GM19395 (cell line): ENCODE data around the gene METTL25B.
"Not testable (repeated sequence)": the region's sequence is repeated elsewhere in the genome, so short reads cannot be mapped to it uniquely, and the experiment has no call there.

ENCODE experiments used
- ATAC-seq: cut with Tn5 transposase; IDR thresholded peaks from one replicate; pipeline ENCODE4 v1.9.1; 2021; ENCODE audit warnings: mild to moderate bottlenecking, moderate library complexity; ENCODE audit not compliant: unreplicated experiment

METTL25B gene

DNA sequence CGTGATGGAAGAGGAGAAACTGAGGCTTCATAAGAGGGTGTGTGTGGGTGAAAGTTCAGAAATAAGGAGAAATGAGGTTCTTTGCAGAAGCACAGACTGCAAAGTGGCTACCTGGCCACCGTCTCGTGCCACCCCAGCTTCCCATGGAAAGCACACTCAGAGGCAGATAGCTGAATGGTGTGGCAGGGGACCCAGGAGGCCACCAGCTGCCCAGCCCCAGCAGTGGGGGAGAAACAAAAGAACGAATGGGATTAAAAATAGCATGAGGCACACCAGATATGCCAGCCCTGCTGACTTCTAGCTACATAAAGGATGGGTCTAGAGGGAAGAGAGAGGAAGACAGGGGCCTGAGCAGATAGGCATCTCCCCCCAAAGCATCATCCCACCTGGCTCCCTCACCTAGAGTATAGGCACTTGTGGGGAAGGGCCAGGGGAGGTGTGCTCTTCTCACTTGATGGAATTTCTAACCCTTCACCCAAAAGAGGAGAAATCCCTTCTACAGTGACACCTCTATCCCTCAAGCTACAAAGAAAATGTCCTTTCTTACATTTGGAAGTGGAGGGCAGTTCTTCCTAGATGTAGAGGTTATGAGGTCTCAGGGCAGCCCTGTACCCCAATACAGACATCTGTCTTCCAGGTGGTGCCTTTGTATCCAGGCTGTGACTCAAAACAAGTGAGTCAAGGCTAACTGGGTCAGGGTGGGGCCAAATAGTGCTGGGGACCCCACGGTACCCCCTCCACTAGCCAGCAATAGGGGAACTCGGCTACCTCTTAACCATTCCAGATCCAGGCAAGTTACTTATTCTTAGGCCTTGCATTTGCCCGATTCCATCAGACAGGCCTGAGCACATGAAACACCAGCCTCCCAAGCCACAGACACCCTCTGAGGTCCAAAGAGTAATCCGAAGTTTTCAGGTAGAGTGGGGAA is 19.7 kb downstream of the METTL25B start:
- ATAC-seq, result no peak

DNA sequence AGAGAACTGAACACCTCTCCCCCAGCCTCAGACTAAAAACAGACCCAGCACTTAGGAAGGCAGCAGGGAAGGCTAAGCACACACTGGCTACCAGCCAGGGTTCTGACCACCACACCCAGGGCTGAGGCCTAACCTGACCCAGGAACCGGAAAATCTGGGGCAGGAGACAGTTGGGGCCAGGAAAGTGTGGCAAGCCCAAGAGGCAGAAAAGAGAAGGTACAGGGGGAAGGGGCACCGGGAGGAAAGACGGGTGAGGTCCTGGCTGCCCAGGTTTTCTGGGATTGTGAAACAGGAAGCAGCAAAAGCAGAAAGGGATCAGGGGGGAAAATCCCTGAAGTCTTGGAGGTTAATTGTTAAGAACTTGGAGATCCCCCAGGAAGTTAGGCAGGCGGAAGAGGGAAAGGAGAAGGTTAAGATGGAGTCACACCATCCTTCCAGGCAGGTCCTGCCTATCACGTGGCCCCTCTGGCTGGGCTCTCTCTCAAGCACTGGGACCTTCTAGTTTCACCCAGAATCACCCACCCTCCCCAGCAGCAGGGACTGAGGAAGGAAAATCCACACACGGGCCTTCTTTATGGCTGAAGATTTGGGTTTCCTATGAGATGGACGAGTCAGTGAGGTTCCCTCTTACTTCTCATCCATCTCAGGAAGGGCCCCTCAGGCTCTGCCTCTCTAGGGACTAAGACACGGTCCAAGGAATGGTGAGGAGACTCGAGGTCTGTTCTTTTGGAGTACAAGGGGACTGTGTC is 20.6 kb downstream of the METTL25B start:
- ATAC-seq, result no peak

DNA sequence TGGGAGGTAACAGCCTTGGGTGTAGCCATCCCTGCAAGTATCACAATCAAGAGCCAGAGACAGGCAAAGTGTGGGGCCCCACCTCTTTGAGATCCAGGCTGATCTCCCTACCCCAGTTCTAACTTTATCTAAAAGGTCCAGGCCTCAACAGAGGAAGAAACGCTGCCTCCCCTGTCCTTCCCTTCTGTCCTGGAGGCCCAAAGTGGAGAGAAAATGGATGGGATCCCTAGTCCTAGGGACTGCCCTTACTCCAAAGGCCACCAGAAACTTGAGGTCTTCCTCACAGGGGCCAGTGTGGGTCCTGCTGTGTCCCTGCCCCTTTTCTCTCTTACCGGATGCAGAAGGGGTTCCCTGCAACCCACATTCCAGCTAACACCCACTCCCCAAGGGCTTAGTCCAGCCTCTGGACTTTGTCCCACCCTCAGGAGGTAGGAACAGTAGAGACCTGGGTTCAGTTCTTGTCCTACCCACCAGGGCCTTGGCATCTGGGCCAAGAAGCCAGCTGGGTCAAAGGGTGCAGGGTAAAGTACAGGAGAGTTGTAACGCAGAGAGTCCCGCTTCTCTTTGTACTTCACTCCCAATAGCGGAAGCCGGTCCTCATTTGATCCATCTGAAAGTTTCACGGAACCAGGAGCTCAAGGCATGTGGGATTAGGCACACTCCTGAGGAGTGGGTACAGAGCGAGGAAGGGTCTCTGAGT is 21.3 kb downstream of the METTL25B start:
- no peak for ATAC-seq

DNA sequence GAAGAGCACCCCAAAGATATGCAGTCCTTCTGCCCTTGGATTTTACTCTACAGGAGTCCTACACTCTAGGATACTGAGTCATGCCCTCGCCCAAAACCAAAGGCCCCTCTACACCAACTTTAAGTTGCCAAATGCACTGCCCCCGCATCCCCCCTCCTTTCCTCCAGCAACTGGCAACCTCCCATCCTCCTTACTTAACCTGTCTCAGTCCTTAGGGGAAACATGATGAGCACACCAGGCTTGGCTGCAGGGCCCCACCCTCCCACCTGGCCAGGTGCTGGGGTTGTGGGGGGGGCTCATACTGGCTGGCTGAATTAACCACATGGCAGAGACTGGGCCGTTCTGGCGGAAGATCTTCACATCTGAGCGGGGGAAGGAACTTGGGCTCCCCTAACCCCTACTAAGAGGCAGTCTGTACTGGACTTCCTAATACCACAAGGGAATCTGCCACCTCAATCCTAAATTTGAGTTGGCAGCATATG is 22.0 kb downstream of the METTL25B start:
- ATAC-seq, result no peak

DNA sequence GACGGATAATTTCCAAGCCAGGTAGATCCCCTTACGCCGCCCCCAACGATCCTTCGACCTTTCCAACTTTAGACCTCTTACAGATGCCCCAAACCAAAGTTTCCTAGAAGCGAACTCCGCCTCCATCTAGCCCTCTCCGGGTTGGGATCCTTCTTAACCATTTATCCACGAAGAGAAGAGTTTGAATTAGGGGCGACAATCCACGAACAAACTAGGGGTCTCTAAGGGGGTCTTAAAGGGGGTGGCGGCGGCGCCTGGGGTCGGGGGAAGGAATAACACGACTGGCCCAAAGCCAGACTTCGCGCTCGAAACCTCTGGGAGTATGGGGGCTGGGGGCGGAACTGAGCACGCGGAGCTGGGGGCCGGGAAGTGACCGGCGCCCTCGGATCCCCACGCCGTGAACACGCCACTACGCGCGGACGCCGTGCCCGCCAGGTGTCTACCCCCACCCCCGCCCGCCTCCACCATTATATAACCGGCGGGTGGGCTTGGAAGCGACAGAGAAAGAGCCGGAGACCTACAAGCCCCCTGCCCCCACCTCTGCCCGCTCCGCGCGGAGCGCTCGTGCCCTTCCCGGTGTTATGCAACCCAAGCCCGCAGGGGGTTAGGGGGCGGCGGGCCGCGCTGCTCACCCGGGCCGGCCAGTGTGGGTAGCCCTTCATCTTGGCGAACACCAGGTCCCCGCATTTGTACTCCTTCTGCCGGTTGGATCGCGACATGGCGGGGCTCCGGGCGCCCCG is 22.6 kb downstream of the METTL25B start:
- no peak for ATAC-seq

DNA sequence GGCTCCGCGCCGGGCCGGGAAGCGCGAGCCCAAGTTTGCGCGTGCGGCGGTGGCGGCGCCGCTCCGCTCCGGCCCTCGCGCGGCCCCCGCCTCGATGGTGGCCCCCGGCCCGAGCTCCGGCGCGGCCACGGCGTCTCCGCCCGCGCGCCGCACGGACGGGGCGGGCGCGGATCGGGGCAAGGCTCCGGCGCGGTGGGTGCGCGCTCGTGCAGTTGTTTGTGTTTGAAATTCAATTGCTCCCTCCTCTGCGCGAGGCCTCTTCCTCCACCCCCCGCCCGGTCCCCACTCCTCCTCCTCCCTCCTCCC is 23.1 kb downstream of the METTL25B start, which contains the start of gene HDGF:
Gene HDGF (minus strand): TSS at position 225 of the 306 bp plus-strand sequence. CDS start 246 bp downstream, outside the sequence.
- ATAC-seq, result no peak

DNA sequence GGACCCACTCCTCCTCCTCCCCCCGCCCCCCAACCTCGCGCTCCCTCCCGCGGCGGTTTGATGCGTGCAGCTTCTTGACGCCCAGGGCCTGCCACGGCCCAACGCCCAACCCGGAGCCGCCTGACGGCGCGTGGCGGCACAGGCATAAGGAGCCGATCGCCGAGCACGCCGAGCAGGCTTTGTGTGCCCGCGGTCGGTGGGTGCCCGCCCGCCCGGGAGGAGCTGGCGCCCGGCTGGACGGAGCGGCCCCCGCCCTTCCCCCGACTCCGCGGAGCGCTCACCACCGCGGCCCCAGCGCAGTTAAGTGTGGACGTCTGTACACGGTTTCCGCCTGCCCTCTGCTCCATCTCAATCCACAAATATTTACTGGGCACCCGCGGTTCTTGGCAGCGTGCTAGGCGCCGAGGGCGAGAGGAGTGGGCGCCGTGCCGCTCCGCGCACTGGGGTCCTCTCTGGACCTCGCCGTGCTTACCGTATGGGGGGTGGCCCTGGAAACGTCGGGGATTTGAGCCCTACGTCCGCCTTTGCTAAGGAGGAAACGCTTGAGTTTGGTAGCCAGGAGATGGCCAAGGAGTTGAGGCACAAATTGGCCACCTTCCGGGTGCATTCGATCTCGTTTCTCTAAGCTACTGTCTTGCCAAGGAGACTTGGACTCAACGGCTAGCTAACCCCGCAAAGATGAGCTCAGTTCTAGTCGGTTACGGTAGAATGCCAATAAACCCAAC is 23.6 kb downstream of the METTL25B start:
- ATAC-seq, result no peak

DNA sequence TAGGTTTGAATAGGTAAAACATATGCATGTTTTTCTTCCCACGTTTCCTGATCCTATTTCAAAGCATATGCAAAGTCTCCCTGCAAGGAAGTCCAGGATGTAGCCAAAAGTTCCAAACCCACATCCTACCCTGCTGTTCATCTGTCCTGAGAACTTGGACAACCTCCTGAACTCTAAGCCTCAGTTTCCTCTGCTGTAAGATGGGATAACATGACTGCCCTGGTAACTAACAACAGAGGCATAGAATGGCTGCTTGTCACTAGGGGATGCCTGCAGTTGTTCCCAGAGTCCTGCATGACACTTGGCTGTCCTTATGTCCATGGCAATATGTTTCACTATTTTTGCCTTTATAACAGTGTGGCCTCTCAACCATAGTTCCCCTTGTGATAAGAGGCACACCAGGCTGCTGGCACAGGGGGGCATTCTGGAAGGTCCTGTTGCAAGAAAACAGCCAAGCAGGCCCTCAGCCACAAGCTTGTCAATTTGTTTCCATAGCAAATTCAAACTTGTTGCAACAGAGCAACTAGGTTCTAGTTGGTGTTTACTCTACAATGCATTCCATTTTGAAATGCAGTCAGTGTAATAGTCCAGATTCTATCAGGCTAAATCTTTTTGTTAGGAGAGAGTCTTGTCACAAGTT is 24.7 kb downstream of the METTL25B start:
- no peak for ATAC-seq

DNA sequence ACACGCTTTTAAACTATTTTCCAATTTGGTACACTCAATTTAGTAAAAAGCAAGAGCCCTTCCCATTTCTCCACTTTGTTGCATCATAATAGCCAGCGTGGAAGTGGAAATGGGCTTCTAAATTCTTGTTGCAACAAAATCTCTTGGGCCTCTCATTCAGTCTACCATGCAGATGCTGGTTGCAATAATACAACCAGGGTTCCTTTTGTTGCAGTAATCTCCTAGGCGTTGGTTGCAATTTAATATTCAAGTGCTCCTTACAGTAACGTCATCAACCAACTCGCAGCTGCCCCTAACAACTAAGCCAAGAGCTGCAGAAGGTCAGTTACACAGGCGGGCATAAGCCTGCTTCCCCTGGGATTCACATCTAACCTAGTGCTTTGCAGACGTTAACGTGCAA is 25.9 kb downstream of the METTL25B start:
- no peak for ATAC-seq

DNA sequence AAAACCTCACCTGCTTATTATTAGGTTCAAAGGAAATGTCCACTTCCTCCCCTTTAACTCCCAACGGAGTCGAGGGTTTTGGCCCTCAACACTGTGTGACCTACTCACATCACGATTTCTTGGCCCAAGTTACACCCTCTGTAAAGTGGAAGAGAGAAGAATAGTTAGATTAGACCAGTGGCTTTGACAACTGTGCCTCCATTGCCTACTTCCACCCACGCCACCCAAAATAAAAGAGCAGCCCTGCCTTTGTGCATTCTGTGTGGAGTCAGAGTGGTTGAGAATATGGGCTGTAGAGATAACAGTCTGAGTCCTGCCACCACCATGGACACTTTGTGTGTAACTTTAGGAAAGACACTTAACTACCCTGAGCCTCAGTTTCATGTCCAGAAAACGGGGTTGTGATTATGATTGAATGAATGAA is 27.3 kb downstream of the METTL25B start:
- ATAC-seq, result no peak

DNA sequence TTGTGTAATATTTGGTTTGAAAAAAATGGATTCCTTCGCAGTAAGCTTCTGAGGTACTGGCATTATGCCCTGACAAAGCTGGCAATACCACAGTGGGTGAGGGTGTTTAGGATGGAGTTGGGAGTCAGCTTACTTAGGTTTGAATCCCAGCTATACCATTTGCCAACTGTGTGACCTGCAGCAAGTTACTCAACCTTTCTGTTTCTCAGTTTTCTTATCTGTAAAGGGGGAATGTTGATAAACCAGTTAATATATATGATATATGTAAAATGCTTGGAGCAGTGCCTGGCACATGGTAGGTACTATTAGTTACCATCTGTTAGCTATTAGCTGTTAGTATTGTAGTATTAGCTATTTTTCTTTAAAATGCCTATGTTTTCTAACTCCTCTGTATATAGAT is 28.1 kb downstream of the METTL25B start:
- no peak for ATAC-seq

DNA sequence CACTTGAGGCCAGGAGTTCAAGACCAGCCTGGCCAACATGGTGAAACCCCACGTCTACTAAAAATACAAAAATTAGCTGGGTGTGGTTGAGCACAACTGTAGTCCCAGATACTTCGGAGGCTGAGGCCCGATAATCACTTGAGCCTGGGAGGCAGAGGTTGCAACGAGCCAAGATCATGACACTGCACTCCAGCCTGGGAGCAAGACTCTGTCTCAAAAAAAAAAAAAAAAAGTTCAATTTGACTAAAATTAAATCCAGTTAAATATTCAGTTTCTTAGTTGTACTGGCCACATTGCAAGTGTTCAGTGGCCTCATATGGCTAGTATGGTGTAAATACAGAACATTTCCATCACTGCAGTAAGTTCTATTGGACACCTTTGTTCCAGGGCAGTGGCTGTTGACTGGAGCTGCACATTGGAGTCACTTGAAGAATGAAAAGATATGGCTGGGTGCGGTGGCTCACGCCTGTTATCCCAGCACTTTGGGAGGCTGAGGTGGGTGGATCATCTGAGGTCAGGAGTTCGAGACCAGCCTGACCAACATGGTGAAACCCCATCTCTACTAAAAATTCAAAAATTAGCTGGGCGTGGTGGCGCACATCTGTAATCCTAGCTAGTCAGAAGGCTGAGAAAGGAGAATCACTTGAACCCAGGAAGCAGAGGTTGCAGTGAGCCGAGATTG is 29.4 kb downstream of the METTL25B start:
- not testable (repeated sequence) for ATAC-seq

DNA sequence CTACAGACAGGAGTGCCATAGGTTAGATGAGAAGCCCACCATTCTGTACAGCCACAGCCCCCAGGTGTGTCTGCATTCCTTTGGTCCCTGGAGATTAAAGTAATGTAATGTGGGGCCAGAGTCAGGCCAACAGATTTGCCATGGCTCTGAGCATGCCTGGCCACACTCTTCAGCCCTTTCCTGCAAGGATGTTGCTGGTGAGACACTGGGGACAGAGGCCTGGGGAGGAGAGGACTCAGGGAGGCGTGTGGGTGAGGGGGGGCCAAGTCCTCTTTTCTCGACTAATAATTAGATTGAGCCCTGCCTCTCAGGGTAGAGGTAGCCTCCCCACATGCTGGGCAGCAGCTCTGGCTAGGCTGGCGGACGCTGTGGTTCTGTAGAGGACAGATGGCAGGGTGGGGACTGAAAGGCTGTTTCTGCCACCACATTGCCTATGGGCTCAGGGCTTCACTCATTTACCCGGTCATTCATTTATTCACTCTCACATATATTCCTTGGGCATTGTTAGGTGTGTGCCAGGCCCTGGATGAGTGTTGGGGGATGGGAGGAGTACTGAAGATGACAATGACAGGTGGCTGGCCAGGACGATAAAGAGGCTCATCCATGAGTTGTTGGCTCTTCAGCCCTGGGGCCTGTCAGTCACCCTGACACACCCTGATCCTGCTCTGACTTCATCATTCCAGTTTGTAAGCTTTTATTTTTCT is 32.0 kb downstream of the METTL25B start:
- ATAC-seq, result no peak

DNA sequence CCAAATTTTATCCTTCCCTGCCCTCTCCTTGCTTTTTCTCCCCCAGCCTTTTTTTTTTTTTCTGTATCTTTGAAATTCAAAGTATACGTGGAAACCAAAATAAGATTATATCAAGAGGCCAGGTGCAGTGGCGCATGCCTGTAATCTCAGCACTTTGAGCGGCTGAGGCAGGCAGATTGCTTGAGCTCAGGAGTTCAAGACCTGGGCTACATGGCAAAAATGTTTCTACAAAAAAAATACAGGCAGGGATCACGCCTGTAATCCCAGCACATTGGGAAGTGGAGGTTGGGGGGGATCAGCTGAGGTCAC is 32.5 kb downstream of the METTL25B start:
- ATAC-seq, result no peak

DNA sequence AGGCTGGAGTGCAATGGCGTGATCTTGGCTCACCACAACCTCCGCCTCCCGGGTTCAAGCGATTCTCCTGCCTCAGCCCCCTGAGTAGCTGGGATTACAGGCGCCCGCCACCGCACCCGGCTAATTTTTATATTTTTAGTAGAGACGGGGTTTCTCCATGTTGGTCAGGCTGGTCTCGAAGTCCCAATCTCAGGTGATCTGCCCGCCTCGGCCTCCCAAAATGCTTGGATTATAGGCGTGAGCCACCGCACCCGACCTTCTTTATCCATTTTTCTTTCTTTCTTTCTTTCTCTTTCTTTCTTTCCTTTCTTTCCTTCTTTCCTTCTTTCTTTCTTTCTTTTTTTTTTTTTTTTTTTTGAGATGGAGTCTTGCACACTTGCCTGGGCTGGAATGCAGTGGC is 36.9 kb downstream of the METTL25B start:
- ATAC-seq, result not testable (repeated sequence)

DNA sequence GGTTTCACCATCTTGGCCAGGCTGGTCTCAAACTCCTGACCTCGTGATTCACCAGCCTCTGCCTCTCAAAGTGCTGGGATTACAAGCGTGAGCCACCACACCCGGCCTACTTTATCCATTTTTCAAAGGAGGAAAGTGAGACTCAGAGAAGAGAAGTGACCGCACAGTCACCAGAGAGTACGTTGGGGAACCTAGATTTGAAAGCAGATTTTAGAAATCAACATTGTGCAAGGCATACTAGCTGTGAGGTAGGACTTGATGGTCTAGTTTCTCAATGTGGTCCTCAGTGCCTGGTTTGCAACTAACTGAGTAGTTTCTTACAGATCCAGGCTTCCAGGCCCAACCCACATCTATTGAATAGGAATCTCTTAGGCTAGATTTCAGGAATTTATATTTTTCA is 37.4 kb downstream of the METTL25B start:
- no peak for ATAC-seq

DNA sequence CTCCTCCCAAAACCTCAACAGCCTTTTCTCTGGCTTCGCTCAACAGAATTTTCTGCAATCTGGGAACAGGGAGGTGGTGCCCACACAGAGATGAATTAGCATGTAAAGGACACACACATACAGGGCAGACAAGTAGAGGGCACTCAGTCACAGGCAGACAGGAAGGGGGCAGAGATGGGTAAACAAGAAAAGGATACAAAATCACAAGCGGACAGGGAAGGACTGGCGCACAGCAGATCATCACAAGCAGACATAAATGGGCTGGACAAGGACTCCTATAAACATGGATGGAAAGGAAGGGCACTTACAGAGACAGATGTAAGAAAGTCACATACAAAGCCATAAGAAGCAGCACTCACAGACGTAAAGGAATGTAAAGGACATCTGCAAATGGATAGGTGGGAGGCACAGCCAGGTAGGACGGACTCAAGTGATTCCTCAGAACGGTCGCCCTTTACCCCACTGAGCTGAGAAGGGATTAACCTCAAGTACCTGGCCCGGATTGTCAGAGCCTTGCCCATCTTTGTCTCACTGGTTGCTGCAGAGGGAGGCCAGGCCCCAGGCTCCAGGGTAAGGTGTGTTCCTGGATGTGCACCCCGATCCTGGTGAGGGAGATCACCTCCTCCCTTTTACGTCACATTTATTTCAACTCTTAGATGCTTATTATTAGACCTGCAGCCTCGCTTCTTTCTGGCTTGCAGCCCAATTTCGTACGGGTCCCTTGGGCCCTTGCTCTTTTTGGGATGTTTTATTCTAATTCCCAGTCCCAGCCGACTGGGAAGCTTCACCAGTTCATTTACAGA is 38.2 kb downstream of the METTL25B start:
- ATAC-seq, result peak; percentile 28
